ENCODE results near the gene RPS6KA5.

GRCh38 chr14:90941706-90942105, 118.7 kb downstream of the RPS6KA5 start:
- TF ChIP-seq CTCF (IDR thresholded peaks at IDR 0.05), result no peak
- TF ChIP-seq POLR2A (IDR thresholded peaks at IDR 0.05), result no peak

All from uterus (tissue), 2 donors.